HepG2 (cell line): ENCODE measurements around the gene VAV2. TPM values are rescaled to one million over a fixed set of nuclear protein-coding genes. Genes with fewer than 3 reads are reported as not detected.
A peak's percentile ranks its signal among the peaks of the same experiment; 100 is the strongest.

Experiments used
- ARNT2 ChIP-seq: sonication (generic); formaldehyde crosslinking; IDR thresholded peaks from 2 replicates; pipeline ENCODE4 v1.8.0; 2022; ENCODE audit warnings: mild to moderate bottlenecking, low read depth, missing genetic modification reagents, moderate library complexity
- ATAD3A ChIP-seq: sonication (generic); formaldehyde crosslinking; IDR thresholded peaks from 2 replicates; pipeline ENCODE4 v1.4.0; 2020; ENCODE audit warnings: missing genetic modification reagents
- BCL6 ChIP-seq: IDR thresholded peaks from 2 replicates; pipeline ENCODE4 v1.6.1; 2016; ENCODE audit warnings: missing genetic modification reagents, missing compliant biosample characterization
- DMAP1 ChIP-seq: IDR thresholded peaks from 2 replicates; pipeline ENCODE4 v1.6.1; 2016
- EP300 ChIP-seq, 3 experiments: sonication (generic) in 1 of 3; formaldehyde crosslinking in 1 of 3; IDR thresholded peaks; 2 replicates each; pipeline versions ENCODE4 v1.5.1 to v1.6.1; 2011 to 2020; ENCODE audit warnings: low read depth in 2 of 3, low read length in 2 of 3, borderline replicate concordance in 1 of 3, improper control_type of control experiment in 1 of 3, mild to moderate bottlenecking in 1 of 3, missing genetic modification reagents in 1 of 3, moderate library complexity in 1 of 3
- HDAC2 ChIP-seq: sonication (generic); formaldehyde crosslinking; IDR thresholded peaks from 2 replicates; pipeline ENCODE4 v1.4.0; 2020; ENCODE audit warnings: missing genetic modification reagents
- ISL2 ChIP-seq: sonication (generic); formaldehyde crosslinking; IDR thresholded peaks from 2 replicates; pipeline ENCODE4 v1.5.0; 2020; ENCODE audit warnings: missing genetic modification reagents
- KDM2A ChIP-seq: sonication (generic); formaldehyde crosslinking; IDR thresholded peaks from 2 replicates; pipeline ENCODE4 v1.4.0; 2020; ENCODE audit warnings: low read depth, missing genetic modification reagents, borderline replicate concordance
- KDM4B ChIP-seq: sonication (generic); formaldehyde crosslinking; IDR thresholded peaks from 2 replicates; pipeline ENCODE4 v1.4.0; 2020; ENCODE audit warnings: missing genetic modification reagents
- KLF9 ChIP-seq: IDR thresholded peaks from 2 replicates; pipeline ENCODE4 v1.6.1; 2016; ENCODE audit warnings: low read depth
- MAFF ChIP-seq: IDR thresholded peaks from 2 replicates; pipeline ENCODE4 v1.6.1; 2011; ENCODE audit warnings: low read depth, low read length, improper control_type of control experiment
- PHF21A ChIP-seq: sonication (generic); formaldehyde crosslinking; IDR thresholded peaks from 2 replicates; pipeline ENCODE4 v1.5.0; 2020; ENCODE audit warnings: mild to moderate bottlenecking, missing genetic modification reagents
- PLSCR1 ChIP-seq: sonication (generic); formaldehyde crosslinking; IDR thresholded peaks from 2 replicates; pipeline ENCODE4 v1.5.0; 2020; ENCODE audit warnings: missing genetic modification reagents, mild to moderate bottlenecking, borderline replicate concordance
- POLR2AphosphoS2 ChIP-seq: IDR thresholded peaks from 2 replicates; pipeline ENCODE4 v1.6.1; 2011; ENCODE audit warnings: low read depth, low read length, improper control_type of control experiment
- RFX5 ChIP-seq: IDR thresholded peaks from 2 replicates; pipeline ENCODE4 v1.6.1; 2011; ENCODE audit warnings: low read depth, low read length, improper control_type of control experiment
- RFXAP ChIP-seq: sonication (generic); formaldehyde crosslinking; IDR thresholded peaks from 2 replicates; pipeline ENCODE4 v1.4.0; 2020; ENCODE audit warnings: missing genetic modification reagents, borderline replicate concordance
- ZBTB21 ChIP-seq: sonication (generic); formaldehyde crosslinking; IDR thresholded peaks from 2 replicates; pipeline ENCODE4 v1.4.0; 2020; ENCODE audit warnings: missing genetic modification reagents
- ZKSCAN8 ChIP-seq: IDR thresholded peaks from 2 replicates; pipeline ENCODE4 v1.6.1; 2016; ENCODE audit warnings: borderline replicate concordance, missing genetic modification reagents, missing compliant biosample characterization
- ZMYM2 ChIP-seq: sonication (generic); formaldehyde crosslinking; IDR thresholded peaks from 2 replicates; pipeline ENCODE4 v1.8.0; 2022; ENCODE audit warnings: mild to moderate bottlenecking, missing genetic modification reagents
- ZNF614 ChIP-seq: IDR thresholded peaks from 2 replicates; pipeline ENCODE4 v1.6.1; 2018; ENCODE audit warnings: missing biosample characterization, missing genetic modification reagents, inconsistent platforms, borderline replicate concordance
- ZNF737 ChIP-seq: sonication (generic); formaldehyde crosslinking; IDR thresholded peaks from 2 replicates; pipeline ENCODE4 v1.5.0; 2020; ENCODE audit warnings: missing genetic modification reagents, mild to moderate bottlenecking, borderline replicate concordance
- polyA plus RNA-seq, 8 experiments: library from polyadenylated mRNA; depleted of rRNA in 3 of 8; stranded (reverse) in 7 of 8; unstranded in 1 of 8; fragments of >200 nt; fragmentation: Illumina TruSeq in 4 of 8; extraction: Trizol in 4 of 8; gene quantifications; 2 replicates each; pipeline versions ENCODE4 v1.2.1 to v1.2.3, GENCODE V29; 2011 to 2016; ENCODE audit warnings: low read depth in 4 of 8, missing spikeins in 1 of 8, mixed read lengths in 1 of 8; ENCODE audit not compliant: insufficient read depth in 1 of 8
- total RNA-seq, 5 experiments: library from RNA; depleted of rRNA; stranded (reverse); fragments of >200 nt; fragmentation: Illumina TruSeq; extraction: Trizol; gene quantifications; 2 replicates each; pipeline ENCODE4 v1.2.3, GENCODE V29; 2016; ENCODE audit warnings: low read depth in 1 of 5
- TF ChIP-seq, protein P1 (sequence below): sonication (generic); formaldehyde crosslinking; IDR thresholded peaks from 2 replicates; pipeline ENCODE4 v1.4.0; 2020; ENCODE audit warnings: mild to moderate bottlenecking, low read depth, missing genetic modification reagents
- TF ChIP-seq, protein P2 (sequence below): sonication (generic); formaldehyde crosslinking; IDR thresholded peaks from 2 replicates; pipeline ENCODE4 v1.4.0; 2020; ENCODE audit warnings: missing genetic modification reagents, borderline replicate concordance

Gene VAV2
- total and polyA plus RNA-seq, 2 of the 13 experiments (the other 11 are each of a cell fraction or from before 2014, with no cell fraction given) = 22.5 to 22.9 TPM

DNA sequence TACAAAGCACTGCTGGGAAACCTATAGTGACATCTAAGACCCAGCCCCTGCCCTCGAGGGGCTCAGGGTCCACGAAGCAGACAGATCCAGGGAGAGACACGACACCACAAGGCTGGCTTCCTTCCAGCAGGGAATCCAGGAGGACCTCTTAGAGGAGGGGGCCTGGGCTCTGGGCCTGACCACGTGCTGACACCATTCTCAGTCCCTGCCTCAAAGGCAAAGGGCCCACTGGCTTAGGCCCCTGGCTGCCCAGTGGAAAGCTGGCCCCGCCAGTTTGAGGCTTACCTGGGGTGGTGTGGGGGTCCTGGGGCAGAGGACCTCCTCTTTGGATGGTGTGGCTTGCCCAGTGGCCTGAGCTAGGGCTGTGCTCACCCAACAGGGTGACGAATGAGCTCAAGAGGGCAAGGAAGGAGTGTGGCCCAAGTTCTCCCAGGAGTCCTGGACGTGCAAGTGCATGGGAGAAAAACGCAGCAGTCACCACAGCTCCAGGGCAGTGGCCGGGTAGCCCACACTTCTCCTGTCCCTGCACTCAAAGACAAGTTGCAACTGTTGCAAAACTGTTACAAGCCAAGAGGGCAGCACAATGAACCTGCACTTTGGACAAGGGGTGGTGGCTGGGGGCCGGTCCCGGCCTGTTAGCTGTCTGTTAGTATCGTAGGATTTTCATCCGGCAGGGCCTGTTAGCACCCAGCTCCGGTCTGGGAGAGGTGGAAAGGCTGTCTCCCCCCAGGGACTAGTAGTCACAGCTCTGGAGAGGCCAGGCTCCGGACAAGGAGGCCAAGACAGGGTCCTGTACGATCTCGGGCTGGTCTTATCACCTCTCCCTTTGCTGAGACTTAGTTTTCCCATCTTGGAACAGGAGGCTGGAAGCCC, 252.5 kb downstream of the VAV2 start (continued):
- TF ChIP-seq ZKSCAN8 (CRISPR knock-in tag) (peak; percentile 71; the same call in 1 of the 2 replicates), ZMYM2 (CRISPR knock-in tag) (peak; percentile 53; the same call in 1 of the 2 replicates), DMAP1 (CRISPR knock-in tag) (peak; percentile 77), ZNF614 (CRISPR knock-in tag) (peak; percentile 85), RFX5 (no peak), POLR2AphosphoS2 (no peak), MAFF (peak; percentile 32; the same call in 1 of the 2 replicates), PLSCR1 (CRISPR knock-in tag) (no peak), ZNF737 (0 out of 2 replicates have a peak, but pooled peaks have one; percentile 86), KDM2A (peak; percentile 31; the same call in 1 of the 2 replicates), ZBTB21 (peak; percentile 29; the same call in 1 of the 2 replicates), ISL2 (CRISPR knock-in tag) (peak; percentile 51; the same call in 1 of the 2 replicates), PHF21A (CRISPR knock-in tag) (peak; percentile 99), EP300 (IDR thresholded peaks at IDR 0.05; ENCODE audit: low read depth in 2 of 2, low read length in 2 of 2) (peak; percentile 43 to 77; a peak in 2 of 4 replicates), EP300 (CRISPR knock-in tag; IDR thresholded peaks at IDR 0.05; ENCODE audit: borderline replicate concordance) (0 out of 2 replicates have a peak, but pooled peaks have one; percentile 59), KDM4B (0 out of 2 replicates have a peak, but pooled peaks have one; percentile 4), ARNT2 (peak; percentile 66), ATAD3A (CRISPR knock-in tag) (no peak), BCL6 (peak; percentile 85), RFXAP (CRISPR knock-in tag) (no peak), KLF9 (no peak; the same call in 1 of the 2 replicates), HDAC2 (peak; percentile 84)
- TF ChIP-seq, protein P1, sequence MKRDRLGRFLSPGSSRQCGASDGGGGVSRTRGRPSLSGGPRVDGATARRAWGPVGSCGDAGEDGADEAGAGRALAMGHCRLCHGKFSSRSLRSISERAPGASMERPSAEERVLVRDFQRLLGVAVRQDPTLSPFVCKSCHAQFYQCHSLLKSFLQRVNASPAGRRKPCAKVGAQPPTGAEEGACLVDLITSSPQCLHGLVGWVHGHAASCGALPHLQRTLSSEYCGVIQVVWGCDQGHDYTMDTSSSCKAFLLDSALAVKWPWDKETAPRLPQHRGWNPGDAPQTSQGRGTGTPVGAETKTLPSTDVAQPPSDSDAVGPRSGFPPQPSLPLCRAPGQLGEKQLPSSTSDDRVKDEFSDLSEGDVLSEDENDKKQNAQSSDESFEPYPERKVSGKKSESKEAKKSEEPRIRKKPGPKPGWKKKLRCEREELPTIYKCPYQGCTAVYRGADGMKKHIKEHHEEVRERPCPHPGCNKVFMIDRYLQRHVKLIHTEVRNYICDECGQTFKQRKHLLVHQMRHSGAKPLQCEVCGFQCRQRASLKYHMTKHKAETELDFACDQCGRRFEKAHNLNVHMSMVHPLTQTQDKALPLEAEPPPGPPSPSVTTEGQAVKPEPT (CRISPR knock-in tag) = peak; percentile 69
- TF ChIP-seq, protein P2, sequence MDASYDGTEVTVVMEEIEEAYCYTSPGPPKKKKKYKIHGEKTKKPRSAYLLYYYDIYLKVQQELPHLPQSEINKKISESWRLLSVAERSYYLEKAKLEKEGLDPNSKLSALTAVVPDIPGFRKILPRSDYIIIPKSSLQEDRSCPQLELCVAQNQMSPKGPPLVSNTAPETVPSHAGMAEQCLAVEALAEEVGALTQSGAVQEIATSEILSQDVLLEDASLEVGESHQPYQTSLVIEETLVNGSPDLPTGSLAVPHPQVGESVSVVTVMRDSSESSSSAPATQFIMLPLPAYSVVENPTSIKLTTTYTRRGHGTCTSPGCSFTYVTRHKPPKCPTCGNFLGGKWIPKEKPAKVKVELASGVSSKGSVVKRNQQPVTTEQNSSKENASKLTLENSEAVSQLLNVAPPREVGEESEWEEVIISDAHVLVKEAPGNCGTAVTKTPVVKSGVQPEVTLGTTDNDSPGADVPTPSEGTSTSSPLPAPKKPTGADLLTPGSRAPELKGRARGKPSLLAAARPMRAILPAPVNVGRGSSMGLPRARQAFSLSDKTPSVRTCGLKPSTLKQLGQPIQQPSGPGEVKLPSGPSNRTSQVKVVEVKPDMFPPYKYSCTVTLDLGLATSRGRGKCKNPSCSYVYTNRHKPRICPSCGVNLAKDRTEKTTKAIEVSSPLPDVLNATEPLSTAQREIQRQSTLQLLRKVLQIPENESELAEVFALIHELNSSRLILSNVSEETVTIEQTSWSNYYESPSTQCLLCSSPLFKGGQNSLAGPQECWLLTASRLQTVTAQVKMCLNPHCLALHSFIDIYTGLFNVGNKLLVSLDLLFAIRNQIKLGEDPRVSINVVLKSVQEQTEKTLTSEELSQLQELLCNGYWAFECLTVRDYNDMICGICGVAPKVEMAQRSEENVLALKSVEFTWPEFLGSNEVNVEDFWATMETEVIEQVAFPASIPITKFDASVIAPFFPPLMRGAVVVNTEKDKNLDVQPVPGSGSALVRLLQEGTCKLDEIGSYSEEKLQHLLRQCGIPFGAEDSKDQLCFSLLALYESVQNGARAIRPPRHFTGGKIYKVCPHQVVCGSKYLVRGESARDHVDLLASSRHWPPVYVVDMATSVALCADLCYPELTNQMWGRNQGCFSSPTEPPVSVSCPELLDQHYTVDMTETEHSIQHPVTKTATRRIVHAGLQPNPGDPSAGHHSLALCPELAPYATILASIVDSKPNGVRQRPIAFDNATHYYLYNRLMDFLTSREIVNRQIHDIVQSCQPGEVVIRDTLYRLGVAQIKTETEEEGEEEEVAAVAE = peak; percentile 79; the same call in 1 of the 2 replicates
